ENCODE measurements around the gene VGLL4. TPM values are rescaled to one million over a fixed set of nuclear protein-coding genes. Genes with fewer than 3 reads are reported as not detected.

Gene VGLL4
- total RNA-seq, 6 donors from 2014 or later, result 46.5 to 93.6 (median 60.1) TPM

GRCh38 chr3:11564577-11565001, 79.1 kb downstream of the VGLL4 start:
- peaks cover 17 to 54% (median 27%) of the 10 kb centered on the region in 4 donors for H3K4me1 ChIP-seq
- peaks cover 0 to 47% (median 24%) of the 10 kb centered on the region in 4 donors for H3K36me3 ChIP-seq
- no peak overlapping the region for H3K27ac ChIP-seq
- DNase-seq (peak in 1 of 2 donors; percentile 77), ATAC-seq (ENCODE audit: low FRiP score in 2 of 2) (no peak)
- WGBS, 2 donors, result 91 to 95% methylated on average over 9 to 19 of the region's 19 CpGs
- no peaks in the 10 kb centered on the region for H3K9me3 ChIP-seq
- TF ChIP-seq POLR2A (IDR thresholded peaks at IDR 0.05), result no peak
- no peak for TF ChIP-seq EP300 (IDR thresholded peaks at IDR 0.05)
- no peak for TF ChIP-seq POLR2AphosphoS5 (IDR thresholded peaks at IDR 0.05)
- no peak for TF ChIP-seq CTCF (IDR thresholded peaks at IDR 0.05)
- no peaks in the 10 kb centered on the region for H3K27me3 ChIP-seq
- no peak overlapping the region for H3K4me3 ChIP-seq

- Histone ChIP-seq H3K27ac (no peak overlapping the region), H3K9me3 (no peaks in the 10 kb centered on the region)
- no peak for ATAC-seq (ENCODE audit: low FRiP score in 2 of 2)
Measured at GRCh38 chr3:11563865-11564185, 79.9 kb downstream of the VGLL4 start.

GRCh38 chr3:11563159-11563864, 80.4 kb downstream of the VGLL4 start:
- no peaks in the 10 kb centered on the region for H3K9me3 ChIP-seq
- TF ChIP-seq CTCF (IDR thresholded peaks at IDR 0.05) (no peak), POLR2AphosphoS5 (IDR thresholded peaks at IDR 0.05) (no peak), POLR2A (IDR thresholded peaks at IDR 0.05) (no peak), EP300 (IDR thresholded peaks at IDR 0.05) (no peak)
- H3K27me3 ChIP-seq, result no peaks in the 10 kb centered on the region
- H3K27ac ChIP-seq, result peak overlapping the region in 1 of 4 donors; percentile 44
- DNase-seq (no peak), ATAC-seq (ENCODE audit: low FRiP score in 2 of 2) (no peak)
- WGBS, 2 donors, result 96 to 98% methylated on average over 11 to 16 of the region's 16 CpGs
- peaks cover 14 to 48% (median 22%) of the 10 kb centered on the region in 4 donors for H3K4me1 ChIP-seq
- no peak overlapping the region for H3K4me3 ChIP-seq
- peaks cover 0 to 57% (median 31%) of the 10 kb centered on the region in 4 donors for H3K36me3 ChIP-seq

More at GRCh38 chr3:11563865-11564185, 79.9 kb downstream of the VGLL4 start:
- 94 to 95% methylated on average over 5 to 7 of the region's 7 CpGs for WGBS, 2 donors
- H3K4me1 ChIP-seq, result peaks cover 14 to 53% (median 24%) of the 10 kb centered on the region in 4 donors
- no peaks in the 10 kb centered on the region for H3K27me3 ChIP-seq
- H3K4me3 ChIP-seq, result no peak overlapping the region
- TF ChIP-seq EP300 (IDR thresholded peaks at IDR 0.05), result no peak
- TF ChIP-seq POLR2AphosphoS5 (IDR thresholded peaks at IDR 0.05), result no peak
- TF ChIP-seq POLR2A (IDR thresholded peaks at IDR 0.05), result no peak
- TF ChIP-seq CTCF (IDR thresholded peaks at IDR 0.05), result no peak
- peaks cover 0 to 52% (median 26%) of the 10 kb centered on the region in 4 donors for H3K36me3 ChIP-seq
- DNase-seq, result no peak

GRCh38 chr3:11562277-11562881, 81.3 kb downstream of the VGLL4 start:
- Histone ChIP-seq H3K27ac (peak overlapping the region in 3 of 4 donors; percentile 9 to 44 (median 11)), H3K4me3 (no peak overlapping the region), H3K9me3 (no peaks in the 10 kb centered on the region), H3K4me1 (peaks cover 12 to 42% (median 19%) of the 10 kb centered on the region in 4 donors), H3K27me3 (no peaks in the 10 kb centered on the region), H3K36me3 (peaks cover 0 to 65% (median 33%) of the 10 kb centered on the region in 4 donors)
- DNase-seq, result peak in 1 of 2 donors; percentile 82
- WGBS, 2 donors, result 50 to 84% methylated on average over 2 to 16 of the region's 17 CpGs
- TF ChIP-seq POLR2A (IDR thresholded peaks at IDR 0.05) (no peak), CTCF (IDR thresholded peaks at IDR 0.05) (no peak), POLR2AphosphoS5 (IDR thresholded peaks at IDR 0.05) (no peak), EP300 (IDR thresholded peaks at IDR 0.05) (no peak)
- no peak for ATAC-seq (ENCODE audit: low FRiP score in 2 of 2)
